Bronchial epithelial cell (primary cell): Measurements from ENCODE around the gene LEF1. TPM values are rescaled to one million over a fixed set of nuclear protein-coding genes. Genes with fewer than 3 reads are reported as not detected.

Source experiments
- DNase-seq: peaks from one replicate; pipeline ENCODE4 v3.0.0-alpha.2; 2010; ENCODE audit warnings: low read depth
- FAIRE-seq: peaks from 2 replicates; lab custom pipeline; 2011; peaks lifted over from hg19 to GRCh38; lab: Jason Lieb, UNC
- H3K27me3 ChIP-seq: 2 replicates; pipeline ENCODE4 v1.5.1; 2011; ENCODE audit warnings: low read length; ENCODE audit not compliant: control insufficient read depth, insufficient read depth
- H3K36me3 ChIP-seq: 2 replicates; pipeline ENCODE4 v1.5.1; 2011; ENCODE audit warnings: low read length; ENCODE audit not compliant: control insufficient read depth, insufficient read depth
- H3K4me3 ChIP-seq: 2 replicates; pipeline ENCODE4 v1.5.1; 2011; ENCODE audit warnings: mild to moderate bottlenecking, low read depth, low read length, control low read depth
- CTCF ChIP-seq: IDR thresholded peaks from 2 replicates; pipeline ENCODE4 v1.5.1; 2011; ENCODE audit warnings: mild to moderate bottlenecking, moderate library complexity, low read length, control low read depth, inconsistent platforms; ENCODE audit not compliant: insufficient read depth, severe bottlenecking
- total RNA-seq: library from RNA; depleted of rRNA; stranded (reverse); fragments of >200 nt; gene quantifications from 2 replicates; pipeline ENCODE4 v1.2.1, GENCODE V29; 2014

The LEF1 gene
- total RNA-seq, 1 donor from 2014 or later = not detected

- Histone ChIP-seq H3K36me3 (no peaks in the 10 kb centered on the region), H3K4me3 (no peak overlapping the region), H3K27me3 (peaks cover 3% of the 10 kb centered on the region)
- DNase-seq = no peak
- FAIRE-seq = no peak
- TF ChIP-seq CTCF = no peak
These were observed 13.4 kb downstream of the LEF1 start for GRCh38 chr4:108155373-108155772.

- no peaks in the 10 kb centered on the region for H3K36me3 ChIP-seq
- no peak overlapping the region for H3K4me3 ChIP-seq
- no peak for TF ChIP-seq CTCF
- H3K27me3 ChIP-seq = peaks cover 1% of the 10 kb centered on the region
- DNase-seq (no peak), FAIRE-seq (peak; percentile 32)
These were observed 15.8 kb downstream of the LEF1 start for GRCh38 chr4:108152980-108153379.

DNA sequence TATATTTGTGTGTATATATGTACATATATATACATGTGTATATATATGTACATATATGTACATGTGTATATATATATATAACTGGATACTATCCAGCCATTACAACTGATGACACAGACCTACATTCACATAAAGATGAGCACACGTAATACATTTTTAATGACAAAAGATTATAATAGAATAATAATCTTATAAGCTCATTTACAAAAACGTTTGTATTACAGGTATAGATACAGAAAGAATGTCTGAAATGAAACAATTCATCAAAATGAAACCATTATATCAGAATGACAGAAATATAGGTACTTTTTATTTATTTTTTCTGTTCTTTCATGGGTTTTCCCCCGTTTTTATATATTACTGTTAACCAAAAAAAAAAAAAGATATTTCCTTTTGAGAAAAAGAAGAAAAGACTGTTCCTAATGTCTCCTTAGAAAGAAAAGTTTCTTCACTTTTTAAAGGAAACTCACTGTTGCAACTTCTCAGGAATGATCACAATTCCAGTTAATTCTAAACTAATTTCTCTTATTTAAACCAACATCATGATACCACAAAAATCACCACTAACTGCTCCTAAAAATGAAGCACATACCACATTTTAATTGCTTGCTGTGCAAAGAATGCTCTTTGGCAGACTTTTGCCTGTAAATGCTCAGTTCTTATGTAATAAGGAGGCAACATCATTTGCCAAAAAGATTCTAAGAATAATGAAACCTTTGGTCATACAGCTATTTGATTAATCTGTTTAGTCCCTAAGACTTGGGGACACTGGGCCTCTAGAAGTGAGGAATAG lies 18.9 kb downstream of the LEF1 start:
- DNase-seq (no peak), FAIRE-seq (no peak)
- Histone ChIP-seq H3K27me3 (peaks cover 3% of the 10 kb centered on the region), H3K36me3 (no peaks in the 10 kb centered on the region), H3K4me3 (no peak overlapping the region)
- no peak for TF ChIP-seq CTCF

DNA sequence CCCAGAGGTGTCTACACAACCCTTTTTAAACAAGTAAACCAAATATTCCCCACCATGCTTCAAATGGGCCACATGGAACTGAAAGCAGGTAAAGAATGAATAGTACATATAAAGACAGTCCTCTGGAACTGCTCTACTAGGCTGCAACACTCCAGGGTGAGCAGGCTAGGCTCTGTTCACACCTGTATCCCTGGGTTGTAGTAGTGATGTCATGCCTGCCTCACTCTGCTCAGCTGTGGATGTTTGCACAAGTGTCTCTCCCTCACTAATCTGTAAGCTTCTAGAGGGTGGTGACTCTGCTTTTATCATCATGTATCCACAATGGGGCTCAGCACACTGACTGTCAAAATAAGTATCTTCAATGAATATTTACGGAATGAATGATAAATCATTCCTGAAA lies 20.4 kb downstream of the LEF1 start:
- no peaks in the 10 kb centered on the region for H3K36me3 ChIP-seq
- no peak overlapping the region for H3K4me3 ChIP-seq
- no peak for TF ChIP-seq CTCF
- peaks cover 4% of the 10 kb centered on the region for H3K27me3 ChIP-seq
- DNase-seq = peak; percentile 30
- FAIRE-seq = no peak

DNA sequence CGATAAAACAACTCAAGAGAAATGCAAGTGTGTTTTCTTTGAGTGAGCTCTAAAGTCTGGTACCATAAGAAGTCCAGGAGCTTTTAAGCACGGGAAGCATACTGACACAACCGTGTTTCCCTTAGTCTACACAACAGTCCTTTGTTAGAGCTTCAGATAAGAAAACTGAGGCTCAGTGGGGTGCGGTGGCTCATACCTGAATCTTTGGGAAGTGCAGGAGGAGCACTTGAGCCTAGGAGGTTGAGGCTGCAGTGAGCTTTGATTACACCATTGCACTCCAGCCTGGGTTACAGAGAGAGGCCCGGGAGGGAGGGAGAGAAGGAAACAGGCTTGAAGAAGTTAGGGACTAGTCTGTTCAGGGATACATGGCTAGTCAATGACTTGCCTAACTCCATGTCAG lies 21.9 kb downstream of the LEF1 start:
- no peaks in the 10 kb centered on the region for H3K36me3 ChIP-seq
- TF ChIP-seq CTCF = no peak
- H3K4me3 ChIP-seq = no peak overlapping the region
- H3K27me3 ChIP-seq = peaks cover 4% of the 10 kb centered on the region
- FAIRE-seq = no peak
- DNase-seq = no peak

GRCh38 chr4:108146336-108146735 lies 22.4 kb downstream of the LEF1 start:
- no peak for FAIRE-seq
- H3K36me3 ChIP-seq = no peaks in the 10 kb centered on the region
- peaks cover 4% of the 10 kb centered on the region for H3K27me3 ChIP-seq
- TF ChIP-seq CTCF = no peak
- H3K4me3 ChIP-seq = no peak overlapping the region
- no peak for DNase-seq
